HepG2 (cell line): Measurements from ENCODE around the gene TYROBP. TPM values are rescaled to one million over a fixed set of nuclear protein-coding genes. Genes with fewer than 3 reads are reported as not detected.

Experiments used
- ESRRA ChIP-seq: sonication (generic); formaldehyde crosslinking; IDR thresholded peaks from 2 replicates; pipeline ENCODE4 v1.5.1; 2020; ENCODE audit warnings: mild to moderate bottlenecking, low read depth, missing genetic modification reagents
- NFIB ChIP-seq: sonication (generic); formaldehyde crosslinking; IDR thresholded peaks from 2 replicates; pipeline ENCODE4 v1.9.0; 2021; ENCODE audit warnings: missing genetic modification reagents, mild to moderate bottlenecking, borderline replicate concordance
- NR2F6 ChIP-seq, 2 experiments: IDR thresholded peaks; 2 replicates each; pipeline ENCODE4 v1.6.1; 2016; ENCODE audit warnings: antibody characterized with exemption in 1 of 2, mild to moderate bottlenecking in 1 of 2
- PITX1 ChIP-seq: sonication (generic); formaldehyde crosslinking; IDR thresholded peaks from 2 replicates; pipeline ENCODE4 v1.5.1; 2020; ENCODE audit warnings: mild to moderate bottlenecking, missing genetic modification reagents
- REST ChIP-seq, 2 experiments: IDR thresholded peaks; 2 replicates each; pipeline ENCODE4 v1.6.1; 2011 to 2012; ENCODE audit warnings: low read length in 2 of 2, borderline replicate concordance in 1 of 2, low read depth in 1 of 2, mild to moderate bottlenecking in 1 of 2, moderate library complexity in 1 of 2
- SAP130 ChIP-seq: IDR thresholded peaks from 2 replicates; pipeline ENCODE4 v1.6.1; 2016; ENCODE audit warnings: low read depth
- ZBTB42 ChIP-seq: sonication (generic); formaldehyde crosslinking; IDR thresholded peaks from 2 replicates; pipeline ENCODE4 v1.5.0; 2020; ENCODE audit warnings: mild to moderate bottlenecking, missing genetic modification reagents
- ZNF563 ChIP-seq: sonication (generic); formaldehyde crosslinking; IDR thresholded peaks from 2 replicates; pipeline ENCODE4 v1.8.0; 2022; ENCODE audit warnings: mild to moderate bottlenecking, moderate library complexity, missing genetic modification reagents
- ZNF609 ChIP-seq: sonication (generic); formaldehyde crosslinking; IDR thresholded peaks from 2 replicates; pipeline ENCODE4 v1.4.0; 2020; ENCODE audit warnings: mild to moderate bottlenecking, missing genetic modification reagents, borderline replicate concordance
- polyA plus RNA-seq, 8 experiments: library from polyadenylated mRNA; depleted of rRNA in 3 of 8; stranded (reverse) in 7 of 8; unstranded in 1 of 8; fragments of >200 nt; fragmentation: Illumina TruSeq in 4 of 8; extraction: Trizol in 4 of 8; gene quantifications; 2 replicates each; pipeline versions ENCODE4 v1.2.1 to v1.2.3, GENCODE V29; 2011 to 2016; ENCODE audit warnings: low read depth in 4 of 8, missing spikeins in 1 of 8, mixed read lengths in 1 of 8; ENCODE audit not compliant: insufficient read depth in 1 of 8
- total RNA-seq, 5 experiments: library from RNA; depleted of rRNA; stranded (reverse); fragments of >200 nt; fragmentation: Illumina TruSeq; extraction: Trizol; gene quantifications; 2 replicates each; pipeline ENCODE4 v1.2.3, GENCODE V29; 2016; ENCODE audit warnings: low read depth in 1 of 5

TYROBP gene
- total and polyA plus RNA-seq, 2 of the 13 experiments (the other 11 are each of a cell fraction or from before 2014, with no cell fraction given), result not detected

- TF ChIP-seq REST (IDR thresholded peaks at IDR 0.05; ENCODE audit: borderline replicate concordance in 1 of 2, low read depth in 1 of 2, low read length in 2 of 2), result peak; percentile 45 to 89
- TF ChIP-seq ZNF609 (CRISPR knock-in tag), result no peak
- 0 out of 2 replicates have a peak, but pooled peaks have one; percentile 31 for TF ChIP-seq PITX1 (CRISPR knock-in tag)
- TF ChIP-seq SAP130 (CRISPR knock-in tag), result peak; percentile 79
- TF ChIP-seq NFIB, result no peak
- peak; percentile 65; the same call in 1 of the 2 replicates for TF ChIP-seq ESRRA (CRISPR knock-in tag)
- TF ChIP-seq NR2F6 (IDR thresholded peaks at IDR 0.05), result no peak
- peak; percentile 39; the same call in 1 of the 2 replicates for TF ChIP-seq NR2F6 (CRISPR knock-in tag; IDR thresholded peaks at IDR 0.05)
- TF ChIP-seq ZBTB42, result no peak
- TF ChIP-seq ZNF563, result peak; percentile 29; the same call in 1 of the 2 replicates
Measured at GRCh38 chr19:35942235-35942634, 34.1 kb upstream of the TYROBP start (continued).
